ENCODE results near the gene ARHGAP33.
"Not testable (repeated sequence)": the region's sequence is repeated elsewhere in the genome, so short reads cannot be mapped to it uniquely, and the experiment has no call there.

The ARHGAP33 gene

GRCh38 chr19:35791814-35792279 lies 16.5 kb downstream of the ARHGAP33 start:
- no peak for TF ChIP-seq Cebpa-rat (IDR thresholded peaks at IDR 0.05)

GRCh38 chr19:35792312-35792711 lies 16.9 kb downstream of the ARHGAP33 start:
- Histone ChIP-seq H3K36me3 (peaks cover 18% of the 10 kb centered on the region), H3K4me2 (peak overlapping the region; percentile 76), H3K27me3 (no peaks in the 10 kb centered on the region; the same call in 1 of the 2 replicates), H3K4me1 (peaks cover 55% of the 10 kb centered on the region), H3K9me3 (no peaks in the 10 kb centered on the region), H3K9ac (no peak overlapping the region), H3K27ac (no peak overlapping the region), H3K4me3 (no peak overlapping the region), H4K20me1 (peaks cover 9% of the 10 kb centered on the region; the same call in 1 of the 2 replicates)
- no peak for TF ChIP-seq Cebpa-rat (IDR thresholded peaks at IDR 0.05)

More at GRCh38 chr19:35791814-35792279, 16.5 kb downstream of the ARHGAP33 start:
- Histone ChIP-seq H3K9ac (no peak overlapping the region), H3K9me3 (no peaks in the 10 kb centered on the region), H3K4me3 (no peak overlapping the region), H3K4me2 (peak overlapping the region; percentile 76; the same call in 1 of the 2 replicates), H4K20me1 (peaks cover 9% of the 10 kb centered on the region; the same call in 1 of the 2 replicates), H3K27me3 (no peaks in the 10 kb centered on the region; the same call in 1 of the 2 replicates), H3K4me1 (peaks cover 50% of the 10 kb centered on the region), H3K36me3 (peaks cover 23% of the 10 kb centered on the region), H3K27ac (no peak overlapping the region)

- Histone ChIP-seq H3K4me2 (peak overlapping the region; percentile 76), H3K27ac (peak overlapping the region; percentile 40), H3K27me3 (no peaks in the 10 kb centered on the region; the same call in 1 of the 2 replicates), H3K9ac (0 out of 2 replicates have a peak overlapping the region, but pooled peaks have one; percentile 8), H3K4me3 (0 out of 2 replicates have a peak overlapping the region, but pooled peaks have one; percentile 4), H3K36me3 (peaks cover 13% of the 10 kb centered on the region; the same call in 1 of the 2 replicates), H3K4me1 (peaks cover 56% of the 10 kb centered on the region), H3K9me3 (no peaks in the 10 kb centered on the region), H4K20me1 (peaks cover 9% of the 10 kb centered on the region; the same call in 1 of the 2 replicates)
- no peak for TF ChIP-seq Cebpa-rat (IDR thresholded peaks at IDR 0.05)
Measured at GRCh38 chr19:35792888-35793287, 17.5 kb downstream of the ARHGAP33 start.

- 0 out of 2 replicates have a peak overlapping the region, but pooled peaks have one; percentile 4 for H3K4me3 ChIP-seq
- no peaks in the 10 kb centered on the region for H3K9me3 ChIP-seq
- H3K4me1 ChIP-seq: peaks cover 56% of the 10 kb centered on the region
Measured at GRCh38 chr19:35793381-35794165, 18.2 kb downstream of the ARHGAP33 start.

GRCh38 chr19:35795564-35795963 lies 20.2 kb downstream of the ARHGAP33 start:
- not testable (repeated sequence) for H3K9ac ChIP-seq, H3K4me3 ChIP-seq, H3K4me2 ChIP-seq, H3K9me3 ChIP-seq, H3K27me3 ChIP-seq, H3K27ac ChIP-seq, H4K20me1 ChIP-seq, H3K36me3 ChIP-seq
- H3K4me1 ChIP-seq: peaks cover 49% of the 10 kb centered on the region

More at GRCh38 chr19:35793381-35794165, 18.2 kb downstream of the ARHGAP33 start:
- Histone ChIP-seq H3K36me3 (peaks cover 7% of the 10 kb centered on the region; the same call in 1 of the 2 replicates), H4K20me1 (peaks cover 9% of the 10 kb centered on the region; the same call in 1 of the 2 replicates), H3K9ac (peak overlapping the region; percentile 8; the same call in 1 of the 2 replicates), H3K27me3 (no peaks in the 10 kb centered on the region; the same call in 1 of the 2 replicates), H3K4me2 (peak overlapping the region; percentile 76), H3K27ac (peak overlapping the region; percentile 40)
- TF ChIP-seq Cebpa-rat (IDR thresholded peaks at IDR 0.05): no peak

- Histone ChIP-seq H3K27ac (no peak overlapping the region), H3K4me1 (peaks cover 35% of the 10 kb centered on the region), H3K9ac (no peak overlapping the region), H4K20me1 (no peaks in the 10 kb centered on the region), H3K9me3 (0 out of 2 replicates have a peak, but pooled peaks cover 3% of the 10 kb centered on the region), H3K27me3 (no peaks in the 10 kb centered on the region; the same call in 1 of the 2 replicates), H3K36me3 (no peaks in the 10 kb centered on the region), H3K4me3 (no peak overlapping the region), H3K4me2 (peak overlapping the region; percentile 60)
- TF ChIP-seq Cebpa-rat (IDR thresholded peaks at IDR 0.05): no peak
Measured at GRCh38 chr19:35796645-35797542, 21.5 kb downstream of the ARHGAP33 start.

- Histone ChIP-seq H3K27ac (no peak overlapping the region), H3K4me3 (no peak overlapping the region), H3K9ac (no peak overlapping the region), H4K20me1 (no peaks in the 10 kb centered on the region), H3K36me3 (no peaks in the 10 kb centered on the region), H3K4me1 (peaks cover 31% of the 10 kb centered on the region), H3K9me3 (0 out of 2 replicates have a peak, but pooled peaks cover 7% of the 10 kb centered on the region), H3K4me2 (peak overlapping the region; percentile 7), H3K27me3 (no peaks in the 10 kb centered on the region; the same call in 1 of the 2 replicates)
- TF ChIP-seq Cebpa-rat (IDR thresholded peaks at IDR 0.05): no peak
Measured at GRCh38 chr19:35797663-35798062, 22.3 kb downstream of the ARHGAP33 start.

GRCh38 chr19:35801828-35802227 lies 26.5 kb downstream of the ARHGAP33 start:
- Histone ChIP-seq H3K4me2 (no peak overlapping the region), H3K9me3 (0 out of 2 replicates have a peak, but pooled peaks cover 7% of the 10 kb centered on the region), H3K27me3 (no peaks in the 10 kb centered on the region; the same call in 1 of the 2 replicates), H3K9ac (no peak overlapping the region), H3K4me1 (peaks cover 50% of the 10 kb centered on the region), H3K27ac (no peak overlapping the region), H3K4me3 (no peak overlapping the region), H3K36me3 (no peaks in the 10 kb centered on the region), H4K20me1 (no peaks in the 10 kb centered on the region)
- TF ChIP-seq Cebpa-rat (IDR thresholded peaks at IDR 0.05): no peak

- H3K36me3 ChIP-seq: no peaks in the 10 kb centered on the region
Measured at GRCh38 chr19:35805526-35806102, 30.2 kb downstream of the ARHGAP33 start.

More at GRCh38 chr19:35805526-35806102, 30.2 kb downstream of the ARHGAP33 start:
- Histone ChIP-seq H3K4me3 (no peak overlapping the region), H3K9ac (0 out of 2 replicates have a peak overlapping the region, but pooled peaks have one; percentile 15), H3K27me3 (no peaks in the 10 kb centered on the region), H3K4me1 (peaks cover 66% of the 10 kb centered on the region), H4K20me1 (no peaks in the 10 kb centered on the region), H3K27ac (peak overlapping the region; percentile 46), H3K4me2 (peak overlapping the region; percentile 85), H3K9me3 (0 out of 2 replicates have a peak, but pooled peaks cover 7% of the 10 kb centered on the region)
- no peak for TF ChIP-seq Cebpa-rat (IDR thresholded peaks at IDR 0.05)

Data from BLaER1 (cell line).